HG03135 (cell line): ENCODE data around the gene DTX3.
"Not testable (repeated sequence)": the region's sequence is repeated elsewhere in the genome, so short reads cannot be mapped to it uniquely, and the experiment has no call there.

Experiments used
- ATAC-seq: cut with Tn5 transposase; IDR thresholded peaks from one replicate; pipeline ENCODE4 v1.9.1; 2021; ENCODE audit warnings: mild to moderate bottlenecking, moderate library complexity; ENCODE audit not compliant: unreplicated experiment

DTX3 gene

GRCh38 chr12:57606821-57607220 is 2.2 kb downstream of the DTX3 start:
- ATAC-seq = no peak

DNA sequence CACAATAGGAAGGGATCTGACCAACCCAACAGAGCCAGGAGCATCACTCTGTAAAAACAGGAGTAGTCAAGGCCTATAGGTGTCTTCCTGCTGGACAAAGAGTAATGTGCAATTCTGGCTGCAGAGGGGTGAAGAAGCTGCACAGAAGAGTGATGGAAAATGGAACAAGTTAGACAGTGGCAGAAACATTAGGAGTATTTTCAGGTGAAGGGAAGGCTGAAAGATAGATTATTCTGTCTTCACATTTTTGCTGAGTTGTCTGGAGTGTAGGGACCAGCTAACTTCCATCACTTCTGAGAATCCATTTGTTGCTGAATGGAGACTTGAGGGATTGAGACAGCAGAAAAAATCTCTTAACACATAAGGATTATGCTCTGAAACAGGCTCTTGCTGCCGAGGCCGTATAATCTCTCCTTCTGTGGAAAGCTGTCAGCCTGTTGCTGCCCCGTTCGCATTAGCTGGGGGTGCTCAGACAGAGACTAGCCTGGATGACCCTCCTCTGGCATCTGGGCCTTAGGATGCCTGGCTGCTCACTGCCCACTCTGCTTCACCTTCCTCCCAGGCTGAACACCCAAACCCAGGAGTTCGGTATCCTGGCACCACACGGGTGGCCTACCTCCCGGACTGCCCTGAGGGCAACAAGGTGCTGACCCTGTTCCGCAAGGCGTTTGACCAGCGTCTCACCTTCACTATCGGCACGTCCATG is 3.5 kb downstream of the DTX3 start:
- ATAC-seq = no peak

- no peak for ATAC-seq
Observed at GRCh38 chr12:57609101-57609780, 4.6 kb downstream of the DTX3 start.

DNA sequence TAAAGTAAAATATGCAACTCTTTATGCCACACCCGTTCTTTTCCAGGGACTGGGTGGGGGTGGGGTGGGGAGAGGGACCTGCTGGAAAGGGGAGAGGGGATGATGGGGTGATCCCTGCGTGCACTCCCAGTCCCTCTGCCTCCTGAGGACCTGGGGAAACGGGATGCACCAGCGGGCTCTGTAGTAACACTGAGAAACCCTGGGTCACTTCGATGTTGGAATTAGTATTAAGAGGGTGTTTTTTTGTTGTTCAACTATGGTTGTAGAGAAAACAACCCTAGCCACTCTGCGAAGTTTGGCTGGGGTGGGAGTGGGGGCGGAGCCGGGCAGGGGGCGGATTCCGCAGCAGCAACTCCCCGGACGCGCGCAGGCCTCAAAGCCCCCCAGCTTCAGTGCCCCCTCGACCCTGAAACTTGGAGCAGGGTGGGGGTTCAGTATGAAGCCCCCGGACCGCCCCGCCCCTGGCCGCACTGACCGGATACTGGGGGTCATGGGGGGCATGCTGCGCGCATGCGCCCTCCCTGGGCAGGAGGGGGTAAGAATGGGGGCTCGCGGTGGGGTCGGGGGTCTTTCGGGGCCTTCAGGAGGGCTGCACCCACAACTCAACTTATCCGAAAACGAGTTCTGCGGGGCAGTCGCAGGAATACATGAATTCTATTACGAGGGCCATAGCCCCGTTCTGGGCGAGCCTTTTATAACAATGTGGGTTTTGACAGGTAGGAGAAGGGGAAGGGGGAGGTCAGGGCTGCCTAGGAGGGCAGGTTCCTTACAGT is 5.3 kb downstream of the DTX3 start:
- no peak for ATAC-seq

DNA sequence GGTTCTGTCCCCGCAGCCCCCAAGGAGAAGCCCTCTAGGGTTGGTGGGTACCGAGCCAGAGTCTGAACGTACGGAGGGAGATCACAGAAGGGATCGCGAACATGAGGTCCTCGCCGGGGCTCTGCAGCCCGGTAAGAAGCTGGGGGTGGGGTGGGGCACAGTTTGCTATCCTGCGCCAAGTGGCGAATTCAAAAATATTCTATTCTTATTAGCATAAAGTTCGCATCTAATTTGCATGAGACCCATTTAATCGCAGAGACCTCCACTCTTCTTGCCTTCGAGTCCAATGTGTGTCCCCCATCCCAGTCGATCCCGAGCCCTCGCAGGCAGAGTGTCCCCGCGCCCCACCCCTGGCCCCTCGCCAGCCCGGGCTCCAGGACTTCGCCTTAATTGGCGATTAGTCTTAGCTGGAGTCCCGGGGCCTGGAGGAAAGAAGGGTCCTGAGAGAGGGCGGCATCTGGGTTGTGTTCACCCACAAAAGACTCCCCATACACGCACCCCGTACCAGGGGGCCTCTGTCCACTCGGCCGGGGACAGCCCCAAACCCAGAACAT is 6.0 kb downstream of the DTX3 start:
- no peak for ATAC-seq

DNA sequence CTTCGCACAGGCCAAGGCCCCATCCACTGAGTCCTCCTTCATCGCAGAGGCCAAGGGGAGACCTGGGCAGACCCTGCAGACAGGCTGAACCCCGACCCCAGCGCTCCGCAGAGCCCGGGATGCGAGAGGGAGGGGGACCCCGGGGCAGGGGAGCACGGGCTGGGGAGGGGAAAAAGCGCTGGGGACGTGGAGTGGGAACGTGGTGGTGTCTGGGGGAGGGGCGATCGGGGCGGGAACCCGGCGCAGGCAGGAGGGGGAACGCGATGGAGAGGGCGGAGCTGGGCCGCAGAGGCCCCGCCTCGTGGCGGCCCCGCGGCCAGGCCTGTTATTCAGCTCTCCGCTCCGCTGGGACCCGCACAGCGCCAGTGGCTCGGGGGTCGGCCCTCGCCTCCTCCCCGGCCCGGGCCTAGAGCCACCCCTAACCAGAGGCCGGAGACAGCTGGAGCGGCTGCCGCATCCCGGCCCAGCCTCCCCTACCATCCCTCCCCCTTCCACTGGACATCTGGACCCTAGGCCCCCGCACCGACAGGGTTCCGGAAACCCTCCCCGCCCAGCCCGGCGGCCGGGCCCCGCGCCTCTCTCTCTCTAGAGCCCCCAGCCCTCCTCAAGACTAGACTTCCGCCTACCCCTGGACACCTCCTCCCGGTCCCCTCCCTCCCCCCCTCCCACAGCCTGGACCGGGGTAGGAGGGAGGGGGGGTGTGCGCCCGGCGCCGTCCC is 6.6 kb downstream of the DTX3 start, which contains the start of gene ARHGEF25:
Gene ARHGEF25, plus strand, starts transcription at position 328 of the 719 bp plus-strand sequence. CDS start 460 bp downstream, outside the sequence.
- no peak for ATAC-seq

- no peak for ATAC-seq
Observed at GRCh38 chr12:57611827-57612710, 7.4 kb downstream of the DTX3 start.

DNA sequence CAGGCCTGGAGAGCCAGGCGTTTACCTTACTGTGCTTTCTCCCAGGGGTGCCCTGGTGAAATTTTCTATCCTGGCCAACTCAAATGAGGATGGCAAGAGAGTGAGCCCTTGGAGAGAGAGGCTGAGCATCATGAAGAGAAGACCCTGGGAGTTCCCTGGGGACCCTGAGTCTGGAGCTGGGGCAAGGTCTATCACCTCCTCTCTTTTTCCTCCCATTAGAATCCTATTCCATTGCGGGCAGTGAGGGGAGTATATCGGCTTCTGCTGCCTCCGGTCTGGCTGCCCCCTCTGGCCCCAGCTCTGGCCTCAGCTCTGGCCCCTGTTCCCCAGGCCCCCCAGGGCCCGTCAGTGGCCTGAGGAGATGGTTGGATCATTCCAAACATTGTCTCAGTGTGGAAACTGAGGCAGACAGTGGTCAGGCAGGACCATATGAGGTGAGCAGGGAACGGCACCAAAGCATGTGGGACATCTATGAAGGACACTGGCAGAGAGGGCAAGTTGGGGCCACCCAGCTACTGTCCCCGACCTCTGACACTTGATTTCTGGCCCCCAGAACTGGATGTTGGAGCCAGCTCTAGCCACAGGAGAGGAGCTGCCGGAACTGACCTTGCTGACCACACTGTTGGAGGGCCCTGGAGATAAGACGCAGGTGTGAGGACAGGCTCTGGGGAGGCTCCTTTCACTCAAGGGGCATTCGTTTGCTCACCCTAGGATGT is 8.2 kb downstream of the DTX3 start:
- ATAC-seq = no peak

DNA sequence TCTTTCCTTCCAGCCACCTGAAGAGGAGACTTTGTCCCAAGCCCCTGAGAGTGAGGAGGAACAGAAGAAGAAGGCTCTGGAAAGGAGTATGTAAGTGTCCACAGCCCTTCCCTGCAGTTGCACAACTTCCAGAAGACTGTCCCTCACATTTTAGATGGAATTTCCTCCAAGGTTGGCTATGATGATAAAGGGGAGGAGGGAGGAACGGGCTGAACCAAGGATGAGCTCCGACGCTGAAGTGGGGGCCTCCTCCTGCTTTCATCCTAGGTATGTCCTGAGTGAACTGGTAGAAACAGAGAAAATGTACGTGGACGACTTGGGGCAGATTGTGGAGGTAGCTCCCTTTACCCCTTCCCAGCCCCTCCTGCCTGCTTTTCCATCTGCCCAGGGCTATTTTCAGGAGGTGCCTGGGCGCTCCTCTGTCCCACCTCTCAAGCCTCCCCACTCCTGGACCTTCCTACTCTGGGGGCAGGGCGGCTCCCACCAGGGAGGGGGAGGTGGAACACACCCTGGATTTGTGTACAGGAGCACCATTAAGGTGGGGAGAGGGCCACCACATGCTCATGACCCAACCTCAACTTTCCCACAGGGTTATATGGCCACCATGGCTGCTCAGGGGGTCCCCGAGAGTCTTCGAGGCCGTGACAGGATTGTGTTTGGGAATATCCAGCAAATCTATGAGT is 8.9 kb downstream of the DTX3 start:
- no peak for ATAC-seq

GRCh38 chr12:57614178-57614947 is 9.7 kb downstream of the DTX3 start:
- ATAC-seq = no peak

DNA sequence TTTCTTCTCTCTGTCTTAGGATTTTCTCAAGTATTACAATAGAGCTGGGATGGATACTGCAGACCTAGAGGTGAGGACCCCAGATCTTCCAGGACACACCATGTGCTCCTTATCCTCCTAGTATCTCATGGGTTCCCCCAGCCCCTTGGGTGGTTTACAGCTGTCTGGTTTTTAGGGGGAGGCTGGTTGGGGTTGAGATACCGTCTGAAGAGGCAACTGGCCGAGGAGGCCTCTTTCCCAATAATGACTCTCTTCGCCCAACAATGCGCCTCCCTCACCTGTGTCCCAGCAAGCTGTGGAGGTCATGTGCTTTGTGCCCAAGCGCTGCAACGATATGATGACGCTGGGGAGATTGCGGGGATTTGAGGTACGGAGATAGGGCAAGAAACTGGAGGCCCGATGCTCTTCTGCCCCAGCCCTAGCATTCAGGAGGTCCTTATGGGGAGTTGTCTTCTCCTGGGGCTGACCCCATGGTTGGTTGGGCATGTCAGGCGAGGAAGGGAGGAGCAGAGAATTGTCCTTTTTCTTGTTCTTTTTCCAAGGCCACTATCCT is 10.4 kb downstream of the DTX3 start:
- no peak for ATAC-seq

DNA sequence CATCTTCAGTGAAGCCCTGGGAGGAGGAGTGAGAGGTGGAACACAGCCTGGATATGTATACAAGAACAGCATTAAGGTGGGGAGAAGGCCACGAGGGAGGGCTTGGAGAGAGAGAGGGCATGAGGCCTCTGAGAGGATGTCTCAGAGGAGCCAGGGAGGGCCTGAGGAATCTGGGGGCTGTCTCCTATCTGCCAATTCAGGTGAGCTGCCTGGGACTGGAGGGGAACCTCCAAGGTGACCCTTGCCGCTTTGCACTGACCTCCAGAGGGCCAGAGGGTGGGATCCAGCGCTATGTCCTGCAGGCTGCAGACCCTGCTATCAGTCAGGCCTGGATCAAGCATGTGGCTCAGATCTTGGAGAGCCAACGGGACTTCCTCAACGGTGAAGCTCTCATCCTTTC is 11.0 kb downstream of the DTX3 start:
- no peak for ATAC-seq

DNA sequence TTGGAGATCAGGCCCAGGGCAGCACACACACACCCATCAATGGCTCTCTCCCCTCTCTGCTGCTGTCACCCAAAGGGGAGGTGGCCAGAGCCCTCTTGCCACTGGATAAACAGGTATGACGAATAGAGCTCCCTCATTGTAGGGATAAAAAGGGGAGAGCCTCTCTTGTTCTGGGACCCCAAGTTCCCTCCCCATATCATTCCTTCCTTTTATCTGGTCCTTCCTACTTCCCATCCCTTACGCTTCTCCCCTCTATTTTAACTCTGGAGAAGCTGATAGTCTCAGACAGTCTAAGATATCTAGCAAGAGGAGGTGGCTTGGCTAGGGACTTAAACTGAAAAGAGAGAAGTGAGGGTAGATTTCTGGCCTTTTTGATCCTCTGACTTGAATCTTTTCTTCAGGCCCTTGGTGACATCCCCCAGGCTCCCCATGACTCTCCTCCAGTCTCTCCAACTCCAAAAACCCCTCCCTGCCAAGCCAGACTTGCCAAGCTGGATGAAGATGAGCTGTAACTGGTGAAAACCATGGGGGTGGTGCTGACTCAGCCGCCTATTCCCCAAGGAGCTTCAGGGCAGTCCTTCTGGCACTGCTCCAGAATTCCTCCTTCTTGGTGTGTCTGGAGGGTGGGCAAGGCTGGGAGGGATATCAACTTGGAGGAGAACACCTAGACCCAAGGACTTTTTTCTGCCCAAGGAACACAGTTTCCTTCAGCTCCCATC is 11.9 kb downstream of the DTX3 start:
- no peak for ATAC-seq

DNA sequence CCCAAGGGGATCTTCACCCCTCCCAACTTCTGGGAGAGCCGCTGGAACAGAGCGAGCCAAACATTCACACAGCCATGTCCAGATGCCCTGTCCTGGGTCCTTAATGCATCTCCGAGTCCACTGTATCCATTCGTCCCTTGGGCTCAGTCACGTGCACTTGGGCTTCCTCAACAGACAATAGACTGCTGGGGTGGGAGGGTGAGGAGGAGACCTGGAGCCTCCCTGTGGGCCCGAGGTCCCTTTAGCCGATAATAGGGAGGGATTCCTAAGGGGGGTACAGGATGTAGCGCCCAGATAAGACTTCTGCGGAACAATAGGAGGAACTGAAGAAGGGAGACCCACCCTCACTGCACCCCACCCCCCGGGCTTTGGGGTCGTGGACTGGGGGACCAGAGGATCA is 13.3 kb downstream of the DTX3 start:
- no peak for ATAC-seq

- not testable (repeated sequence) for ATAC-seq
Observed at GRCh38 chr12:57618431-57618830, 13.8 kb downstream of the DTX3 start.

DNA sequence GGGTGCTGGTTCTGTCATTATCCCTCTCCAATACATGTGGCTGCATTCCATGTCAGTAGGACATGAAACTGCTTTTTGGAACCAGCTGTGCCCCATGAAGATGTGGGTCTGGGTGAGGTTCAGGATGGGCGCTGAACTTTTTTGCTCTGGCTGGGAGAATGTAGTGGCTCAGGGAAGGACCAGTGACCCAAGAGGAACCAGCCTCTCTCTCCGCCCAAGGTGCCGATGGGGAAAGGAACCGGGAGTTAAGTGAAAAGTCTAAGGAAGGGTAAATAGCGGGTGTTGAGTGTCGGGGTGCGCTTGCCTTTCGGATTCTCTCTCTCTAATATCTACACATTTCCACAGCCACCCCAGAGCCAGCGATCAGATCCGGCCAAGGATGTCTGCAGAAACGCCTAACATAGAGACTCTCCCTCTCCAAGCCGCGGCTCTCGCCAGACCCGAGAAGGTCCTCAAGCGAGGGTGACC is 14.4 kb downstream of the DTX3 start:
- no peak for ATAC-seq
